ENCODE results near the gene FAM83B. TPM values are rescaled to one million over a fixed set of nuclear protein-coding genes. Genes with fewer than 3 reads are reported as not detected.
"Not testable (repeated sequence)": the region's sequence is repeated elsewhere in the genome, so short reads cannot be mapped to it uniquely, and the experiment has no call there.

FAM83B gene
- total RNA-seq, 2 donors from 2014 or later = not detected

DNA sequence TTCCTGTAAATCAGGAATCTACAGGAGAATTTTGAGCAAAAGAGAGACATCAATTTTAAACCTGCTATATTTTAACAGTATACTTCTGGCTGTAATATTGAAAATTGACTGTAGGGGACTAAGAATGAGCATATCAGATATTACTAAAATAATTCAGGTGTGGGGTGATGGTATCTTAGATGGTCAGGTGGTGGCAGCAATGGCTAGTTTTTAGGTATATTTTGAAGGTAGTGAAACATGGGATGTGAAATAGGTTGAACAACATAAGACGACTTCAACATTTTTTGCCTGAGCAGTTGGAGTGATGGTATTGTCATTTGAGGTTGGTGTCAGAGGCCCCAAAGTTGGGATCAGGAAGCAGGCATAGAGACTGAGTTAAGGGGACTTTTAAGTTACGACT is 32.1 kb downstream of the FAM83B start:
- Mint-ChIP-seq H3K9me3 (peaks cover 0 to 3% of the 10 kb centered on the region in 2 donors), H3K36me3 (no peaks in the 10 kb centered on the region), H3K27ac (no peak overlapping the region)
- ATAC-seq (no peak), DNase-seq (ENCODE audit: low spot score in 2 of 2) (no peak)

GRCh38 chr6:54879188-54879985 is 32.8 kb downstream of the FAM83B start:
- H3K36me3 Mint-ChIP-seq = no peaks in the 10 kb centered on the region
- no peak for DNase-seq (ENCODE audit: low spot score in 2 of 2)
- no peak for ATAC-seq
- H3K27ac Mint-ChIP-seq = no peak overlapping the region
- peaks cover 0 to 3% of the 10 kb centered on the region in 2 donors for H3K9me3 Mint-ChIP-seq

- peaks cover 0 to 3% of the 10 kb centered on the region in 2 donors for H3K9me3 Mint-ChIP-seq
- DNase-seq (ENCODE audit: low spot score in 2 of 2) = no peak
- H3K27ac Mint-ChIP-seq = no peak overlapping the region
- no peak for ATAC-seq
- no peaks in the 10 kb centered on the region for H3K36me3 Mint-ChIP-seq
Observed at GRCh38 chr6:54881067-54881730, 34.6 kb downstream of the FAM83B start.

- not testable (repeated sequence) for DNase-seq (ENCODE audit: low spot score in 2 of 2); H3K9me3 Mint-ChIP-seq; ATAC-seq; H3K27ac Mint-ChIP-seq; H3K36me3 Mint-ChIP-seq
Observed at GRCh38 chr6:54881891-54882290, 35.3 kb downstream of the FAM83B start.

GRCh38 chr6:54886932-54887584 is 40.5 kb downstream of the FAM83B start:
- Mint-ChIP-seq H3K36me3 (peaks cover 0 to 8% of the 10 kb centered on the region in 2 donors), H3K9me3 (peaks cover 12 to 23% of the 10 kb centered on the region in 2 donors), H3K27ac (no peak overlapping the region)
- no peak for DNase-seq (ENCODE audit: low spot score in 2 of 2)
- ATAC-seq = no peak

DNA sequence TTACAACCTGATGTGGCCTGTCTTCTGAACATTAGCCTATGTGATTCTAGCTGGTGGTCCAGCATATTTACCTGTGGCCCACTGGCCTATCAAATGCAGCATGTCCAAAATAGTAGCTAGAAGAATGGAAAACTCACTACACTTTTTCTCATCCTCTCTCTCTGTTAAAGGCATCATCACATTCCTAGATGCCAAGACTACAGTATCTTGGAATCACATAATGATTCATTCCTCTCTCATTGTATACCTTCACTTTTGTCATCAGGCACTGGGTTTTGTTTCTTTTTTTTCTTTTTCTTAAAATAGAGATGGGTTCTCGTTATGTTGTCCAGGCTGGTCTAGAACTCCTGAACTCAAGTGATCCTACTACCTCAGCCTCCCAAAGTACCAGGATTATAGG is 45.0 kb downstream of the FAM83B start:
- H3K27ac Mint-ChIP-seq = no peak overlapping the region
- ATAC-seq (no peak), DNase-seq (ENCODE audit: low spot score in 2 of 2) (no peak)
- peaks cover 12 to 21% of the 10 kb centered on the region in 2 donors for H3K9me3 Mint-ChIP-seq
- H3K36me3 Mint-ChIP-seq = peaks cover 0 to 9% of the 10 kb centered on the region in 2 donors

- Mint-ChIP-seq H3K36me3 (peaks cover 0 to 9% of the 10 kb centered on the region in 2 donors), H3K27ac (no peak overlapping the region), H3K9me3 (peaks cover 12 to 21% of the 10 kb centered on the region in 2 donors)
- DNase-seq (ENCODE audit: low spot score in 2 of 2) = no peak
- no peak for ATAC-seq
Observed at GRCh38 chr6:54892831-54893230, 46.3 kb downstream of the FAM83B start.

GRCh38 chr6:54893818-54894217 is 47.2 kb downstream of the FAM83B start:
- peaks cover 12 to 18% of the 10 kb centered on the region in 2 donors for H3K9me3 Mint-ChIP-seq
- H3K36me3 Mint-ChIP-seq = peaks cover 0 to 9% of the 10 kb centered on the region in 2 donors
- no peak overlapping the region for H3K27ac Mint-ChIP-seq
- DNase-seq (ENCODE audit: low spot score in 2 of 2) (no peak), ATAC-seq (no peak)

- Mint-ChIP-seq H3K36me3 (peaks cover 0 to 8% of the 10 kb centered on the region in 2 donors), H3K27ac (no peak overlapping the region), H3K9me3 (peaks cover 7 to 8% of the 10 kb centered on the region in 2 donors)
- DNase-seq (ENCODE audit: low spot score in 2 of 2) (no peak), ATAC-seq (no peak)
Observed at GRCh38 chr6:54896302-54896701, 49.7 kb downstream of the FAM83B start.

GRCh38 chr6:54897462-54898189 is 51.1 kb downstream of the FAM83B start:
- H3K27ac Mint-ChIP-seq = no peak overlapping the region
- ATAC-seq (no peak), DNase-seq (ENCODE audit: low spot score in 2 of 2) (no peak)
- H3K9me3 Mint-ChIP-seq = no peaks in the 10 kb centered on the region
- no peaks in the 10 kb centered on the region for H3K36me3 Mint-ChIP-seq

- ATAC-seq (no peak), DNase-seq (ENCODE audit: low spot score in 2 of 2) (no peak)
- no peak overlapping the region for H3K27ac Mint-ChIP-seq
- H3K36me3 Mint-ChIP-seq = no peaks in the 10 kb centered on the region
- no peaks in the 10 kb centered on the region for H3K9me3 Mint-ChIP-seq
Observed at GRCh38 chr6:54898767-54899166, 52.2 kb downstream of the FAM83B start.

GRCh38 chr6:54899442-54899841 is 52.9 kb downstream of the FAM83B start:
- Mint-ChIP-seq H3K27ac (no peak overlapping the region), H3K36me3 (no peaks in the 10 kb centered on the region), H3K9me3 (peaks cover under 1% of the 10 kb centered on the region in 2 donors)
- DNase-seq (ENCODE audit: low spot score in 2 of 2) (no peak), ATAC-seq (no peak)

DNA sequence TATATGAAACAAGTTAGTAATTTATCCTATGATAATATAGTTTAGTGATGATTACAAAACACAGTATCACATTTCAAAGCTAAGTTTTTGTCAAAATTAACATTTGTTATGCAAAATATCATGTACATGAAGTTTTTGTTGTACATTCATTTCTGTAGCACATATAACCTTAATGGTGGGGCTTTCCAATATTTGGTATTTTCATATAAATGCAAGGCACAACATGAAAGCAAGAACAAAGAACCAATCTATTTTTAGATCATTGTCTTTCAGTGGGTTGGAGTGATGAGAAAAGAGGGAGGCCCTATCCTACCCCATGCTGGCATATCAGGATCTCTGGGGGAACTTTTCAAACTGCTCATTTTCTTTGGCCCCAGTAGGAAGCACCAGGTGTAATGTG is 53.4 kb downstream of the FAM83B start:
- no peaks in the 10 kb centered on the region for H3K36me3 Mint-ChIP-seq
- ATAC-seq (no peak), DNase-seq (ENCODE audit: low spot score in 2 of 2) (no peak)
- peaks cover 5 to 6% of the 10 kb centered on the region in 2 donors for H3K9me3 Mint-ChIP-seq
- no peak overlapping the region for H3K27ac Mint-ChIP-seq

DNA sequence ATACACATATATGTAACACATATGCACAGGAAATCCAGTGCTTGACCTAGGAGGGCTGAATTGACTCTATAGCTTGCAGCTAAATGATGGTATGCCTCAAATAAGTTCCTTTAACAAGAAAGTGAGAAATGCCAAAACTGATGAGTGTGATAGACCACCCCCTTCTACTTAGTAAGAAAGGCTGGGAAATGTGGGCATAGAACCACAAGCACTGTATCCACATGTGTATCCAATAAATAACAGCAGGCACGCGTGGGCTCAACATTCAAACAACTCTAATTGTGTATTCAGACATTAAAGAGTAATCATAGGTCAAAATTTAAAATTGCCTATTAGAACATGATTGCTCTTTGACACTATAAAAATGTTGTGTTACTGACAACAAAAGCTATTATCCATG is 54.1 kb downstream of the FAM83B start:
- H3K27ac Mint-ChIP-seq = no peak overlapping the region
- ATAC-seq = no peak
- no peak for DNase-seq (ENCODE audit: low spot score in 2 of 2)
- H3K9me3 Mint-ChIP-seq = peaks cover 5 to 6% of the 10 kb centered on the region in 2 donors
- no peaks in the 10 kb centered on the region for H3K36me3 Mint-ChIP-seq

- no peak for ATAC-seq
- no peaks in the 10 kb centered on the region for H3K36me3 Mint-ChIP-seq
- peaks cover 5 to 6% of the 10 kb centered on the region in 2 donors for H3K9me3 Mint-ChIP-seq
- DNase-seq (ENCODE audit: low spot score in 2 of 2) = no peak
- H3K27ac Mint-ChIP-seq = no peak overlapping the region
Observed at GRCh38 chr6:54903884-54904283, 57.3 kb downstream of the FAM83B start.

- ATAC-seq = no peak
- H3K27ac Mint-ChIP-seq = no peak overlapping the region
- no peak for DNase-seq (ENCODE audit: low spot score in 2 of 2)
- H3K36me3 Mint-ChIP-seq = no peaks in the 10 kb centered on the region
- peaks cover 9 to 11% of the 10 kb centered on the region in 2 donors for H3K9me3 Mint-ChIP-seq
Observed at GRCh38 chr6:54907355-54907754, 60.8 kb downstream of the FAM83B start.

DNA sequence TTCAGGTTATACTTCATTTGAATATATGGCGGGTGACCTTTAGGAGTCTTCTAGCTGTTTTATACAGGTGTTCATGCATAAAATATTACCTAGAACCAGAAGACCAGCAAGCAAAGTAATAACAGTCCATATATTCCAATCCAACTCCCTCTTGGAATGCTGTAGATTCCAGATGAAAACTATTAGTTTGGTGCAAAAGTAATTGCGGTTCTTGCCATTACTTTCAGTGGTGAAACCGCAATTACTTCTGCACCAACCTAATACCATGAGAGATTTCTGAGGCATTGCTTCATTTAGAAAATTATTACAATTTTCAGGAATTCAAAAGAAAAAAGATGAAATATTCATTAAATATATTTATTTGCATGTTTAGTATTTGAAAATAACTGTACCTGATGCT is 62.6 kb downstream of the FAM83B start:
- no peak overlapping the region for H3K27ac Mint-ChIP-seq
- peaks cover 9 to 11% of the 10 kb centered on the region in 2 donors for H3K9me3 Mint-ChIP-seq
- DNase-seq (ENCODE audit: low spot score in 2 of 2) (no peak), ATAC-seq (no peak)
- H3K36me3 Mint-ChIP-seq = no peaks in the 10 kb centered on the region
